Activated CD8-positive, alpha-beta memory T cell treated with anti-CD3 and anti-CD28 coated beads, Interleukin-2, amount 10 ng/mL, durations not matched to agents 7 days and 5 days (primary cell): Measurements from ENCODE around the gene CNTLN. TPM values are rescaled to one million over a fixed set of nuclear protein-coding genes. Genes with fewer than 3 reads are reported as not detected.

ENCODE experiments used
- ATAC-seq: fragments of 150-1000 bp; cut with Tn5 transposase; one replicate; pipeline ENCODE4 v1.10.0; 2021; ENCODE audit warnings: moderate library complexity
- CTCF ChIA-PET: fragments of 350-600 bp; sonication (Branson Sonifier 250); formaldehyde crosslinking; loops from one replicate; lab custom pipeline; 2021; ENCODE audit warnings: antibody characterized with exemption; lab: Charles Lee
- DNase-seq: peaks from one replicate; pipeline ENCODE4 v3.0.0-alpha.2; 2020
- H3K27ac Mint-ChIP-seq: one replicate; pipeline ENCODE4 v1.8.0; 2021; ENCODE audit warnings: mild to moderate bottlenecking, mixed read lengths
- H3K27me3 Mint-ChIP-seq: one replicate; pipeline ENCODE4 v1.8.0; 2021; ENCODE audit warnings: mixed read lengths
- H3K36me3 Mint-ChIP-seq: one replicate; pipeline ENCODE4 v1.8.0; 2021; ENCODE audit warnings: mild to moderate bottlenecking, mixed read lengths
- H3K4me1 Mint-ChIP-seq: one replicate; pipeline ENCODE4 v1.8.0; 2021; ENCODE audit warnings: mixed read lengths
- H3K4me3 Mint-ChIP-seq: one replicate; pipeline ENCODE4 v1.8.0; 2021; ENCODE audit warnings: mild to moderate bottlenecking, moderate library complexity, mixed read lengths
- H3K9me3 Mint-ChIP-seq: one replicate; pipeline ENCODE4 v1.8.0; 2022; ENCODE audit warnings: low read depth, mixed read lengths
- total RNA-seq, 2 experiments: library from RNA; stranded (reverse); gene quantifications; one replicate each; pipeline ENCODE4 v1.2.3, GENCODE V29; 2021

Gene CNTLN, protein sequence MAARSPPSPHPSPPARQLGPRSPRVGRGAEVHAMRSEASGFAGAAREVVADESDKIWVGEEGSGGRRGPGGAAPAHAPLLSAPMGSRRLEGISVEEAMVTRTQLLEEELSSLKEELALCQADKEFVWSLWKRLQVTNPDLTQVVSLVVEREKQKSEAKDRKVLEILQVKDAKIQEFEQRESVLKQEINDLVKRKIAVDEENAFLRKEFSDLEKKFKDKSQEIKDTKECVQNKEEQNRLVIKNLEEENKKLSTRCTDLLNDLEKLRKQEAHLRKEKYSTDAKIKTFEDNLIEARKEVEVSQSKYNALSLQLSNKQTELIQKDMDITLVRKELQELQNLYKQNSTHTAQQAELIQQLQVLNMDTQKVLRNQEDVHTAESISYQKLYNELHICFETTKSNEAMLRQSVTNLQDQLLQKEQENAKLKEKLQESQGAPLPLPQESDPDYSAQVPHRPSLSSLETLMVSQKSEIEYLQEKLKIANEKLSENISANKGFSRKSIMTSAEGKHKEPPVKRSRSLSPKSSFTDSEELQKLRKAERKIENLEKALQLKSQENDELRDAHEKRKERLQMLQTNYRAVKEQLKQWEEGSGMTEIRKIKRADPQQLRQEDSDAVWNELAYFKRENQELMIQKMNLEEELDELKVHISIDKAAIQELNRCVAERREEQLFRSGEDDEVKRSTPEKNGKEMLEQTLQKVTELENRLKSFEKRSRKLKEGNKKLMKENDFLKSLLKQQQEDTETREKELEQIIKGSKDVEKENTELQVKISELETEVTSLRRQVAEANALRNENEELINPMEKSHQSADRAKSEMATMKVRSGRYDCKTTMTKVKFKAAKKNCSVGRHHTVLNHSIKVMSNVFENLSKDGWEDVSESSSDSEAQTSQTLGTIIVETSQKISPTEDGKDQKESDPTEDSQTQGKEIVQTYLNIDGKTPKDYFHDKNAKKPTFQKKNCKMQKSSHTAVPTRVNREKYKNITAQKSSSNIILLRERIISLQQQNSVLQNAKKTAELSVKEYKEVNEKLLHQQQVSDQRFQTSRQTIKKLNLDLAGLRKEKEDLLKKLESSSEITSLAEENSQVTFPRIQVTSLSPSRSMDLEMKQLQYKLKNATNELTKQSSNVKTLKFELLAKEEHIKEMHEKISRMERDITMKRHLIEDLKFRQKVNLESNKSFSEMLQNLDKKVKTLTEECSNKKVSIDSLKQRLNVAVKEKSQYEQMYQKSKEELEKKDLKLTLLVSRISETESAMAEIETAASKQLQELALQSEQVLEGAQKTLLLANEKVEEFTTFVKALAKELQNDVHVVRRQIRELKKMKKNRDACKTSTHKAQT (N-terminal part only)
- total RNA-seq, result under 1 TPM; 0.18 to 0.73 TPM

DNA sequence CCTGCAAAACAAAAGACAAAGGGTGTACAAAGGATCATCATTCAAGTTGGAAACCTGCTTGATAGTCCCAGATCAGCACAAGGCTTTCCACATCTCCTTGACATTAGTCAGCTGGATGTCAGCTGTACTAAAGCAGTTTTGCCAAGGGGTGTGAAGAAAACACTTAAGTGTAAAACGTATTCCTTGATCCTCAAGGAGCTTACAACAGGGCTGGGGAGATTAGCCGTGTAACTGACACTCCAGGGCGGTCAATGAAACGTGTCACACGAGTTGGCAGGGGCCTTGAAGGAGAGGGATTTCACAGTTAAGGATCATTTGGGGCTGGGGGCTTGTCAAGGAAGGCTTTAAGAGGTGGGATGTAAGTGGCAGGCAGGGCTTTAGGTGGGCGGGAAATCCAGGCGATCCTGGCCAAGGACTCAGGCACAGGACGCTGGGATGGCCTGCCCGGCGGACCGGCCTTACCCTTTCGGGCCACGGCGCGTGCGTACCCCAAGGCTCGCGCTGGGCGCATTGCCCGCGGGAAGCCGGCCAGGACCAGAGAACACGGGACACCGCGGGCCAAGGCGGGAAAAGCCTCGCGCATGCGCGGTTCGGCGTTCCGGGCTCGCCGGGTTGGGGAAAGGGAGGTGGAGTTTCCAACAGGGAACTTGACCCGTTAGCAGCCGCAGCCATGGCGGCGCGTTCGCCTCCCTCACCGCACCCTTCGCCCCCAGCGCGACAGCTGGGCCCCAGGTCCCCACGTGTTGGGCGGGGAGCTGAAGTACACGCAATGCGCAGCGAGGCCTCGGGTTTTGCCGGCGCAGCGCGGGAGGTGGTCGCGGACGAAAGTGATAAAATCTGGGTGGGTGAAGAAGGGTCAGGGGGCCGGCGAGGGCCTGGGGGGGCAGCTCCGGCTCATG is at the start of gene CNTLN:
Gene CNTLN, plus strand, starts transcription at position 645 of the 899 bp plus-strand sequence. Its CDS starts 26 bp downstream, at position 671.
- no peak within 1 kb of the TSS for H3K27ac Mint-ChIP-seq
- H3K9me3 Mint-ChIP-seq, result peaks cover 5% of the 10 kb centered on the region
- H3K4me1 Mint-ChIP-seq, result peaks cover 4% of the 10 kb centered on the region
- peaks cover 22% of the 10 kb centered on the region for H3K27me3 Mint-ChIP-seq
- CTCF ChIA-PET, result no interaction called here
- no peak for DNase-seq
- peaks cover 3% of the 10 kb centered on the region for H3K36me3 Mint-ChIP-seq
- ATAC-seq, result peak; percentile 51
- peak within 1 kb of the TSS; percentile 54 for H3K4me3 Mint-ChIP-seq

DNA sequence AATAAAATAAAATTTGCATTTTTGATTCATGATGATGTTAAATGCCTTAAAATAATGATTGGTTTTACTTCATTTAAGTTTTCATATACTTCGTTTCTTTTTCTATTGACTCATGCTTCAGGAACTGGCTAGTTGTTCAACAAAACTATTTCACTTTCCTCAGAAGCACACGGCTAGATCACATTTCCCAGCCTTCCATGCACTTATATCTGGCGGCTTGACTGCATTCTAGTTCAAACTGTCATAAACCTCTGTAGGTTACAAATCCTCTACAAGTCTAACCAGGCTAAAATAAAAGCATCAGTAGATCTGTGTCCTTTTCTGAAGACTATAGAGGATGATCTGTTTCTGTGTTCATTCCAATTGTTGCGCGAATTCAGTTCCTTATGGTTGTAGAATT is 46.3 kb upstream of the CNTLN start:
- peaks cover 13% of the 10 kb centered on the region for H3K9me3 Mint-ChIP-seq
- no peaks in the 10 kb centered on the region for H3K27me3 Mint-ChIP-seq
- ATAC-seq (no peak), DNase-seq (no peak)
- no peak overlapping the region for H3K4me3 Mint-ChIP-seq
- H3K27ac Mint-ChIP-seq, result no peak overlapping the region
- no peaks in the 10 kb centered on the region for H3K36me3 Mint-ChIP-seq
- CTCF ChIA-PET, result no interaction called here
- H3K4me1 Mint-ChIP-seq, result no peaks in the 10 kb centered on the region

DNA sequence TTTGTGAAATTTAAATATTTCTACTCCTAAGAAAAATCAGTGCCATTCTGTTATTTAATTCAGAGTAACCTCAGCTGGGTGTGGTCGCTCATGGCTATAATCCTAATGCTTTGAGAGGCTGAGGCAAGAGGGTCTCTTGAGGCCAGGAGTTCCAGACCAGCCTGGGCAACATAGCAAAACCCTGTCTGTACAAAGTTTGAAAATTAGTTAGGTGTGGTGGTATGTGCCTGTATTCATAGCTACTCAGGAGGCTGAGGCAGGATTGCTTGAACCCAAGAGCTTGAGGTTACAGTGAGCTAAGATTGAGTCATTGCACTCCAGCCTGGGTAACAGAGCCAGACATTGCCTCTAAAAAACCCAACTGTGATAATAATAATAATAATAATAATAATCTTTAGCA is 44.8 kb upstream of the CNTLN start:
- CTCF ChIA-PET, result no interaction called here
- no peaks in the 10 kb centered on the region for H3K27me3 Mint-ChIP-seq
- ATAC-seq (no peak), DNase-seq (no peak)
- no peak overlapping the region for H3K27ac Mint-ChIP-seq
- no peaks in the 10 kb centered on the region for H3K4me1 Mint-ChIP-seq
- no peaks in the 10 kb centered on the region for H3K36me3 Mint-ChIP-seq
- no peak overlapping the region for H3K4me3 Mint-ChIP-seq
- H3K9me3 Mint-ChIP-seq, result peaks cover 6% of the 10 kb centered on the region

DNA sequence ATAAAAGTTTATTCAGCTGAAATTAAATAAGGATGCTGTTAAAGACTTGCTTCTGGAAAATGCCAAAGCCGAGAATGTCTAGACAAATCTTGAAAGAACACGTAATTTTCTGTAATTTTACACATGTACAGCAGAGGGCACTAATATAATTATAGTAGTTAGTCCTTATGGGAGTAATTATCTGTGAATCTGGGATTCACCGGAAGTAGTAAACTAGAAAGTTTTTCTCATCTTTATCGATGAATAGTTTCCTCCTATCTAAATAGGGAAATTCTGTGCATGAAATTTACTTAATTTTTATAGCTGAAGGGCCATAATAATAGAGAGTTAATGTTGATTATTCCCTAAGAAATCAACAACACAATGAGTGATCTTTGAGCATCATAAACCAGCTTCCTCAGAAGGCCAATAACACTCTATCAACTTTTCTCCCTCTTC is 18.4 kb upstream of the CNTLN start:
- H3K36me3 Mint-ChIP-seq, result no peaks in the 10 kb centered on the region
- H3K27ac Mint-ChIP-seq, result no peak overlapping the region
- CTCF ChIA-PET, result interaction anchor here (0.8 kb wide), 1 partner anchor 10 kb away, joined by 3 read pairs; no protein-coding TSS in a partner anchor
- no peak overlapping the region for H3K4me3 Mint-ChIP-seq
- no peaks in the 10 kb centered on the region for H3K27me3 Mint-ChIP-seq
- H3K9me3 Mint-ChIP-seq, result peaks cover 2% of the 10 kb centered on the region
- DNase-seq, result no peak
- H3K4me1 Mint-ChIP-seq, result no peaks in the 10 kb centered on the region
- ATAC-seq, result no peak

DNA sequence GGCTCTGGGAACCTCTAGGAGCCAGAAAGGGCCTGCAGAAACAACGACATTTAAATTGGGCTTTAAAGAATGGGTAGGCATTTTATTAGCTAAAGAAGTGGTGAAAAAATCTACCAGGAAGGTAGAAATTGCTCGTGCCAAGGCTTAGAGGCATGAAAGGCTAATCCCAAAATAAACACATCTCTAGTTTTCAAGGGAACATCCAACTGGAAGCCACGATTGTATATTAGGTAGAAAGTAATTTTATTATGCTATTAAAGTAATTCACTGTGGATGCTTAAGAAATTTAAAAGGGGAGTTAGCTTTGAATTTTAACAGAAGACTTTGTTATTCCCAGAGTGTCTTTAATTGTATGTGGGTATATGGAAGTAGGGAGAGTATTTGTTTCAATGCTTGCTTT is 17.5 kb upstream of the CNTLN start:
- H3K27me3 Mint-ChIP-seq, result no peaks in the 10 kb centered on the region
- DNase-seq (no peak), ATAC-seq (no peak)
- no peaks in the 10 kb centered on the region for H3K4me1 Mint-ChIP-seq
- peaks cover 5% of the 10 kb centered on the region for H3K9me3 Mint-ChIP-seq
- CTCF ChIA-PET, result no interaction called here
- no peak overlapping the region for H3K4me3 Mint-ChIP-seq
- no peak overlapping the region for H3K27ac Mint-ChIP-seq
- H3K36me3 Mint-ChIP-seq, result peaks cover 1% of the 10 kb centered on the region

DNA sequence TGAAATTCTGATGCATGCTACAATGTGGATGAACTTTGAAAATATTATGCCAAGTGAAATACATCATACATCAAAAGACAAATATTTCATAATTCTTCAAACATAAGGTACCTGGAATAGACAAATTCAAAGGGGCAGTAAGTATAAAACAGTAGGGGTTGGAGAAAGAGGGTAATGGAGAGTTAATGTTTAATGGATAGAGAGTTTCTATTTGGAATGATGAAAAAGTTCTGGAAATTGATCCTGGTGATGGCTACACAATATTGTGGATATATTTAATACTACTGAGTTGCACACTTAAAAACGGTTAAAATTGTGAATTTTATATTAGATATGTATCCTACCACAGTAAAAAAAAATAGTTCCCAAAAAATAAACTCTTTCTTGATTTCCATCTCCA is 14.6 kb upstream of the CNTLN start:
- CTCF ChIA-PET, result no interaction called here
- H3K27ac Mint-ChIP-seq, result no peak overlapping the region
- peaks cover 1% of the 10 kb centered on the region for H3K36me3 Mint-ChIP-seq
- ATAC-seq, result no peak
- H3K4me1 Mint-ChIP-seq, result no peaks in the 10 kb centered on the region
- no peaks in the 10 kb centered on the region for H3K27me3 Mint-ChIP-seq
- DNase-seq, result no peak
- H3K9me3 Mint-ChIP-seq, result peaks cover 5% of the 10 kb centered on the region
- H3K4me3 Mint-ChIP-seq, result no peak overlapping the region

GRCh38 chr9:17121264-17121663 is 13.6 kb upstream of the CNTLN start:
- CTCF ChIA-PET, result no interaction called here

DNA sequence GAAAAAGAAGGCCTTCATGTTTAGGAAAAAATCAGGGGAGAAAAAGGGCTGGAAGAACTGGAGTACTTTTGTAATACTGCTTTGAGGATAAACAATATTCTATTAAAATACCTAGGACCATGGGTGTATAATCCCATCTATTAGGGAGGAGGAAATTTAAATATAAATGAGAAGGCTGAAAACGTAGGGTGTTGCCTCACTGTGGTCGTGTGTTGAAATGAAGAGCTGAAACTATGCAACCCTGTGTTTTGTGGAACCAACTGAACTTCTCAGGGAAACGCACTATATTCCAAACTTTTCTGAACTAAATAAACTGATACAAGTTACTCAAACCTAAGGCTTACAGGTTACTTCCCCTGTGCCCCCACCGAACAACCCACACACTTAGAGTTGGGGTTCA is 4.5 kb upstream of the CNTLN start:
- peaks cover 3% of the 10 kb centered on the region for H3K36me3 Mint-ChIP-seq
- peaks cover 10% of the 10 kb centered on the region for H3K27me3 Mint-ChIP-seq
- peaks cover 11% of the 10 kb centered on the region for H3K9me3 Mint-ChIP-seq
- no peak overlapping the region for H3K27ac Mint-ChIP-seq
- CTCF ChIA-PET, result no interaction called here
- H3K4me3 Mint-ChIP-seq, result no peak overlapping the region
- H3K4me1 Mint-ChIP-seq, result peaks cover 4% of the 10 kb centered on the region
- DNase-seq, result no peak
- ATAC-seq, result no peak

More at GRCh38 chr9:17121264-17121663, 13.6 kb upstream of the CNTLN start:
- Mint-ChIP-seq H3K4me1 (no peaks in the 10 kb centered on the region), H3K36me3 (peaks cover 1% of the 10 kb centered on the region), H3K9me3 (peaks cover 9% of the 10 kb centered on the region), H3K27ac (no peak overlapping the region), H3K27me3 (no peaks in the 10 kb centered on the region), H3K4me3 (no peak overlapping the region)
- no peak for DNase-seq
- no peak for ATAC-seq

- ATAC-seq, result no peak
- Mint-ChIP-seq H3K4me3 (no peak overlapping the region), H3K36me3 (peaks cover 3% of the 10 kb centered on the region), H3K27me3 (peaks cover 13% of the 10 kb centered on the region), H3K4me1 (peaks cover 4% of the 10 kb centered on the region), H3K9me3 (peaks cover 11% of the 10 kb centered on the region), H3K27ac (no peak overlapping the region)
- CTCF ChIA-PET, result no interaction called here
- no peak for DNase-seq
These were observed 4.1 kb upstream of the CNTLN start for GRCh38 chr9:17130725-17131124.

DNA sequence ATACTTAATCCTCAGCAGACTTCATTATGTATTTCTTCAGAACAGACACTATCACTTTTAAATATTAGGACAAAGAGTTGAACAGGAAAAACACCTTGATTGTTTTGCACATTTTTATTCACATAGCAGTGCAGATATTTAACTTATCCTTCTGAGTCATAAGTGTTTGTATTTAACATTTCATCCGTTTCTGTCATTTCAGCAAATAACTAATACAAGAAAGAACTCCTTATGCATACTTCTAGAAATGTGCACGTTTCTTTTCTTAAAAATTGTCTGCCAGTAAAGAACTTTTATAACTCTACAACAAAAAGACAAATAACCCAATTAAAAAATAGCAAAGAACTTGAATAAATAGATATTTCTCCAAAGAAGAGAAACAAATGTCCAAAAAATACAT is 3.3 kb upstream of the CNTLN start:
- ATAC-seq (no peak), DNase-seq (no peak)
- Mint-ChIP-seq H3K9me3 (peaks cover 8% of the 10 kb centered on the region), H3K36me3 (peaks cover 3% of the 10 kb centered on the region), H3K27me3 (peaks cover 18% of the 10 kb centered on the region), H3K4me3 (no peak overlapping the region), H3K4me1 (peaks cover 4% of the 10 kb centered on the region), H3K27ac (no peak overlapping the region)
- CTCF ChIA-PET, result no interaction called here

GRCh38 chr9:17135295-17136160 is 688 bp downstream of the CNTLN start:
- CTCF ChIA-PET, result no interaction called here
- peaks cover 3% of the 10 kb centered on the region for H3K36me3 Mint-ChIP-seq
- H3K27me3 Mint-ChIP-seq, result peaks cover 22% of the 10 kb centered on the region
- H3K4me1 Mint-ChIP-seq, result peaks cover 4% of the 10 kb centered on the region
- H3K9me3 Mint-ChIP-seq, result no peaks in the 10 kb centered on the region
- peak overlapping the region; percentile 54 for H3K4me3 Mint-ChIP-seq
- H3K27ac Mint-ChIP-seq, result no peak overlapping the region
- no peak for DNase-seq
- ATAC-seq, result peak; percentile 42
